Measurements from ENCODE around the gene DOLPP1. TPM values are rescaled to one million over a fixed set of nuclear protein-coding genes. Genes with fewer than 3 reads are reported as not detected.

Gene DOLPP1
- total and polyA plus RNA-seq, 2 of the 13 experiments (the other 11 are each of a cell fraction or from before 2014, with no cell fraction given): 21.0 to 34.1 TPM

- no peak for TF ChIP-seq ZNF646 (CRISPR knock-in tag; IDR thresholded peaks at IDR 0.05)
- TF ChIP-seq HOXA3 (CRISPR knock-in tag; IDR thresholded peaks at IDR 0.05): no peak
- no peak for TF ChIP-seq ZSCAN25 (CRISPR knock-in tag; IDR thresholded peaks at IDR 0.05)
- TF ChIP-seq ZBTB10 (CRISPR knock-in tag; IDR thresholded peaks at IDR 0.05; ENCODE audit: borderline replicate concordance): no peak
These were observed 15.0 kb downstream of the DOLPP1 start (continued) for GRCh38 chr9:129095908-129096307.

Measured in HepG2 (cell line).